T47D (cell line): ENCODE data around the gene PRKCH.

ENCODE experiments used
- DNase-seq, 2 experiments: peaks; one replicate each; pipeline versions ENCODE4 v3.0.0 to v3.0.0-alpha.2; 2011 to 2012; ENCODE audit warnings: low read depth in 1 of 2, low spot score in 1 of 2
- JUND ChIP-seq: IDR thresholded peaks from 2 replicates; pipeline ENCODE4 v1.6.1; 2012; ENCODE audit warnings: low read depth
- in situ Hi-C: cut with HindIII; loops from 2 replicates; pipeline ENCODE4 v1.10.0; 2016; ENCODE audit warnings: low sequenced_read_pairs, low pct_unique_long_range_greater_than_20kb

The PRKCH gene

DNA sequence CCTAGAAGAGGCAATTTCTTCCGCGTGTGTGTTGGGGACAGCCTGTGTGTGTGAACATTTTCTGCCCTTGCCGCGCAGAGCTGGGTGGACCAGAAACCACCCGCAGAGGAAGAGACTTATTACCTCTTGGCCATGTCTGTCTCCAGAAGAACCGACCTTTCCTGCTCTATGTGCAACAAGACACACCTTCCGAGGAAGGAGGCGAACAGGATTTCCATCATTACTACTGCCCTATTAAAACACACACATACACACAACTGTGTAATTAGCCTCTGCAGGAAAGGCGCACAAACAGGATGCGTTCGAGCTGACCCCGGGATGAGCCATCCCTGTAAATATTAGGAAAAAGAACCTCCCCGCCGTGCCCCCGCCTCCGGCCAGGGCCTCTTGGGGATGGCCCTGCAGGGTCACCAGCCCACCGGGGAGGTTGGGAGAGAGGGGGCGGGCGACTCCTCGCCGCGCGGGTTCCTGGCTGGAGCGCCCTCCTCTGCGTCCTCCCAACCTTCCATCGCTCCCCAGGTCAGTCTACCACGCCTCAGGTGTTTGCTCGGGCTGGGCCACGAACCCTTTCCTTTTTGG is 484 bp upstream of the PRKCH start:
- in situ Hi-C loops: no loop called here
- TF ChIP-seq JUND: no peak
- peak; percentile 48 to 92 for DNase-seq

DNA sequence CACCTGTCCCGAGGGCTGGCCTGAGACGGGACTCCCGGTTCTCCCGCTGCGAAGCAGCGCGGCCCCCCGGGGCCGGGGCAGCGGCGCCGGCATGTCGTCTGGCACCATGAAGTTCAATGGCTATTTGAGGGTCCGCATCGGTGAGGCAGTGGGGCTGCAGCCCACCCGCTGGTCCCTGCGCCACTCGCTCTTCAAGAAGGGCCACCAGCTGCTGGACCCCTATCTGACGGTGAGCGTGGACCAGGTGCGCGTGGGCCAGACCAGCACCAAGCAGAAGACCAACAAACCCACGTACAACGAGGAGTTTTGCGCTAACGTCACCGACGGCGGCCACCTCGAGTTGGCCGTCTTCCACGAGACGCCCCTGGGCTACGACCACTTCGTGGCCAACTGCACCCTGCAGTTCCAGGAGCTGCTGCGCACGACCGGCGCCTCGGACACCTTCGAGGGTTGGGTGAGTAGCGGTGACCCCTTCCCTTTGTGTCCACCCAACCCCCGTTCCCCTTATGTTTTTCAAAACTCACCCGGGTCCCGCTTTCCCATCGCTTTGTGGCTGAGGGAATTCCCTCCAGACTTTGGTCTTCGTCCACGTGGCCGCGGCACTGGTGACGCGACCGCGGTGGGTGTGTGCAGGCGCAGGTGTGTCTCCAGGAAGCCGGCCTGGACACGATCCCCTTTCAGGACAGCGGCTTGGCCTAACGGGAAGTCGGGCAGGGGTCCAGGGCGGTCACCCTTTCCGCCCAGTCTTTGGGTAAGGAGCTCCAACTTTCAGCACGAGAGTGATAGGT is 826 bp downstream of the PRKCH start:
- no peak for TF ChIP-seq JUND
- DNase-seq: peak; percentile 48 to 74
- in situ Hi-C loops: no loop called here

DNA sequence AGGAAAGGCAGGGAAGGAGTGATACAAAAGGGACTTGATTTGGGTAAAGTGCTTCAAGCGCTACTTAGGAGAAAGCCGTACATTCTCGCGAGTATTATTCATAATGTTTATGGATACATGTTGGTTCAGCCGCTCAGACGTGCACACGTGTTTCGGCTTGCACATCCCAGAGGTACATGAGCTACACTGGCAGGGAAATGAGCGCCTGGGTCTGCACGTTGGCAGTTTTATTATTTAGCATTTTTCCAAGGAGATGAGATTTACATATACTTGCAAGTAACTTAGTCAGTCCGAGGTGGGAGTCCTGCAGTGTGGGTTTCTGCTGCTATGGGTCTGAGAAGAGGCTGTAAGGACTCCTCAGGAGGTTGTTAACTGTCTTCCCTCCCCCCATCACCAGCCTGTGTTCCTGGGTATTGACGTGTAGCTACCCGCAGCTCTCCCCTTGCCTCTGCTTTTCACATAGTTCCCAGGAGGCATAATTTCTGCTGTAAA is 1.5 kb downstream of the PRKCH start:
- peak; percentile 58 to 72 for DNase-seq
- in situ Hi-C loops: no loop called here
- no peak for TF ChIP-seq JUND

DNA sequence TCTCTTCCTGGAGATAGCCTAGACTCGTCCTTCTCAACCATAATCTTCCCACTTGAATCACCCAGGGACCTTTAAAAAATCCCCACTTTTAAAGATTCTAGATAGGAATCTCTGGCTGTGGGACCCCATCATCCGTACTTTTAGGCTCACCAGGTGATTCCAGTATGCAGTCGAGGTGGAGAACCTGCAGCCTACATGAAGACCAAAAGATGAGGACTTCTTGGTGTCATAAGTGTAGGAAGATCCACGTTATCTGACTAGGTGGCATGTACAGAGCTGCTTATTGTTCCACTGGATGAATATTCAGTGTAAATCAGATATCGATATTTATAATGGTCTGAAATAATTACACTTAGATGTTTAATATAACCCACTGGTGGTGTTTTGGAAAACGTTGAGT is 2.6 kb downstream of the PRKCH start:
- DNase-seq: no peak
- TF ChIP-seq JUND: no peak
- in situ Hi-C loops: no loop called here

DNA sequence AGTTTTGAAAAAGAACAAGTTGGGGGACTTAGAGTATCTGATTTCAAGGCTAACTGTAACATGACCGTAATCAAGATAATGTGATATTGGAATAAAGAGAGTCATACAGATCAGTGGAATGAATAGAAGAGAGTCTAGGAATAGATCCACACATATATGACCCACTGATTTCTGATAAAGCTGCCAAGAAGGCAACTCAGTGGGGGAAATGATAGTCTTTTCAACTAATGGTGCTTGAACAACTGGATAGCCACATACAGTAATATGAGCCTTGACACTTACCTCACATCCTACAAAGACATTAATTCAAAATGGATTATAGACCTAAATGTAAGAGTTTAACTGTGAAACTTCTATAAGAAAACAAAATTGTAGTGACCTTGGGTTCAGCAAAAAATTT is 3.8 kb downstream of the PRKCH start:
- in situ Hi-C loops: no loop called here
- no peak for TF ChIP-seq JUND
- no peak for DNase-seq

DNA sequence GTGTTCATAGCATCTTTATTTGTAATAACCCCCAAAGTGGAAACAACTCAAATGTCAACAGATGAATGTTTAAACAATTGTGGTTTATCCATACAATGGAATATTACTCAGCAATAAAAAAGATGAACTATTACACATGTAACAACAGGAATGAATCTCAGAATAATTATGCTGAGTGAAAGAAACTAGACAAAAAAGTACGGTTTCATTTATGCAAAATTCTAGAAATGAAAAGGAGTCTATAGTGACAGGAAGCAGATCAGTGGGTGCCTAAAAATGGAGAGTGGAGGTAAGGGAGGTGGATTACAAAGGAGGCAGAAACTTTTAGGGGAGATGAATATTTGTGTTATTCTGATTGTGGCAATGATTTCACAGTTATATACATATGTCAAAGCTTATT is 4.8 kb downstream of the PRKCH start:
- in situ Hi-C loops: no loop called here
- TF ChIP-seq JUND: no peak

DNA sequence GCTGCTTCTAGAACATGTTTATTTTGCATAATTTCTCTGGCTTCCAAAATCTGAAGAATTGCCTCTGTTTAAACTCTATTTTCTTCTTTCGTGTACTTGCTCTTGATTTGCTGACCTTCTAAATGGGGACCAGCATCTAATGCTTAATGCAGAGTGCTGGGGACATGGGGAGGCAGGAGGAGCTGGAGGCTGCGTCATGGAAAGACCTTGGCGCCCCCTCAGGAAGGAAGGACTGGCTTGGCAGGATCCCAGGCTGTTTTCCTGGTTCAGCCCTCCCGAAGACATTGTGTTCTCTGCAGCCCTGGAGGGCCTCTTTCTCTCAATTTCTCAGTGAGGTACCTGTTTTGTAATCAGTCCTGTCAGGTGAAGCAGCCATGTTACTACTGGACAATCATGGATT is 5.5 kb downstream of the PRKCH start:
- in situ Hi-C loops: no loop called here
- TF ChIP-seq JUND: no peak
- DNase-seq: peak in 1 of 2 experiments; percentile 19

More for the DNA sequence above, 4.8 kb downstream of the PRKCH start:
- DNase-seq: no peak

DNA sequence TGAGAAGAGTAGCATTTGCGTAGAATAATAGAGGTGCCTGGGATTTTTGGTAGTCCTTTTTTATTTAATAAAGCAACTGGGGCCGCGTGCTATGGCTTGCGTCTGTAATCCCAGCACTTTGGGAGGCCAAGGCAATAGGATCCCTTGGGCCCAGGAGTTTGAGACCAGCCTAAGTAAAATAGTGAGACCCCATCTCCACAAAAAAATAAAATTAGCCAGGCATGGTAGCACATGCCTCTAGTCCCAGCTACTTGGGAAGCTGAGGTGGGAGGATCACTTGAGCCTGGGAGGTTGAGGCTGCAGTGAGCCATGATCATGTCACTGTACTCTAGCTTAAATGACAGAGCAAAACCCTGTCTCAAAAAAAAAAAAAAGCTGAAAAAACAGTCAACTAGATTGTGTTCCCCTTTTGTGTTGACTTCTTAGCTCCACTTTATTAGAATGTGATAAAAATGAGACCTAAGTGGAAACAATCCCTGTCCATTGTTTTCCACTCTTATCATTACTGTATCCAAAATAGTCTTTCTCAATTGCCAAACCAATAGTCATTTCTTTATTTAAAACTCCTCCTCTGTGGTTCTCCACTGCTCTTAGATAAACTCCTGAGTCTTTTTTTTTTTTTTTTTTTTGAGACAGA is 7.4 kb downstream of the PRKCH start:
- no peak for DNase-seq
- no peak for TF ChIP-seq JUND
- in situ Hi-C loops: no loop called here

DNA sequence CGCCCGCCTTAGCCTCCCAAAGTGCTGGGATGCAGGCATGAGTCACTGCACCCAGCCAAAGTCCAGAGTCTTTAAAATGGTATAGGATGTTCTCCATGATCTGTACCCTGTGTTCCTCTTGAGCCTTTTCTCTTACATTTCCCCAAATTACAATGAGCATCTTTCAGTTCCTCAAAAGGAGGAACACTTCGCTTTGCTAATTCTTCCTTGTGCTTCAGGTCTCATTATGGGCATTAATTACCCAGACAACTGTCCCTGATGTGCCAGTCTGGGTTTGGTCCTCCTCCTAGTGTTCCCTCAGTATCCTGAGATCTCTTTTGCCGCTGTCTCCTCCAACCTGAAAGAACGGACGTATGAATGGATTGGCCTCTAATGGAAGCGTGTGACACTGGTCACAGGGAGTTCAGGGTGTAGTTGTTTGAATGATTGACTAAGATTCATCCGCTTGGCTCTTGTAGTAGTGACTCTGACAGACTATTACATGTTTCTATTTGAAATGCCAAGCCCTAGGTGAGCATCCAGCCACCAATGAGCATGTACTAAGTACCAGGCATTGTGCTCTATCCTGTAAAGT is 8.2 kb downstream of the PRKCH start:
- TF ChIP-seq JUND: no peak
- in situ Hi-C loops: no loop called here
- no peak for DNase-seq

DNA sequence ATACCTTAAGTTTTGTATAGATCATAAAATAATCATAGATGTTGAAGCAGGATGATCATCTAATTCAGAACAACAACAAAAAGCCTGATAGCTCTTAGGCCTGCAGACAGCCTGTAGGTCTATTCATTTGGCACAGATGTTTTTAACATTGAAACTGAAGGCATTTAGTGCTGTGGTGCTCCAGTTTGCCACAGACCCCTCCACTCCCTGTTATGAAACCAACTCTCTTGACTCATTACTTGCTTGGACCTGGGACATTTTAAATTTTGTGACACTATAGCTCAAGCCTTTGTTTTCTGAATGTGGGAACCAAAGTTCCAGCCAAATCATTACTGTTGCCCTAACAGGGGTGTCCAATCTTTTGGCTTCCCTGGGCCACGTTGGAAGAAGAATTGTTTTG is 9.1 kb downstream of the PRKCH start:
- in situ Hi-C loops: no loop called here
- no peak for TF ChIP-seq JUND
- no peak for DNase-seq

DNA sequence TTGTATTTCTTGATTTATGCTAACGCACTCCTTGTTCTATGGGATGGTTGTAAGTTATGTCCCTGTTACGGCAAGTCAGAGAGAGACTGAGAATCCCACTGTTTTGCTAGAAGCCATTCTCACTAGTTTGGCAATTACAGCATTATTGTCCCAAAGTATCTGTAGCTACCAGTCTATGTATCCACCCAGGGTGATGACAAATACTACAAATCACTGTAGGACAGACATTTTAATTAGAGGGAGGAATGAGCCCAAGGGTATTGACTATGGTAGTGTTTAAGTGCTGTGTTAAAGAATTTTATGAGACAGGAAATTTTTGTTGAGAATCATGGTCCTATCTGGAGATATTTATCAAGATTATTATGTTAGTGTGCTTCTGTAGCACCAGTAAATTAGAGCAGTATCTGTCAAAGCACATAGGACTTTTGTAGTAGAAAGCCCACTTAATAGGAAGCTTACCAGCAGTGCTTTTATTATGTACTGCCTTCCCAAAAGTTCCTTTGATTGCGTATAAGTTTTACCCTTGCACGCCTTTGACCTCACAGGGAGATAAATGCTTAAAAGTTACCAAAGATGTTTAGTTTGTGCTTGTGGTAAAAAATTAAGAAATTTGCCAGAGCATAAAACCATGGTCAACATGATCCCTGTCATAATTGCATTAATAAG is 10.7 kb downstream of the PRKCH start:
- DNase-seq: peak; percentile 63 to 69
- peak; percentile 57; the same call in 1 of the 2 replicates for TF ChIP-seq JUND
- in situ Hi-C loops: no loop called here

DNA sequence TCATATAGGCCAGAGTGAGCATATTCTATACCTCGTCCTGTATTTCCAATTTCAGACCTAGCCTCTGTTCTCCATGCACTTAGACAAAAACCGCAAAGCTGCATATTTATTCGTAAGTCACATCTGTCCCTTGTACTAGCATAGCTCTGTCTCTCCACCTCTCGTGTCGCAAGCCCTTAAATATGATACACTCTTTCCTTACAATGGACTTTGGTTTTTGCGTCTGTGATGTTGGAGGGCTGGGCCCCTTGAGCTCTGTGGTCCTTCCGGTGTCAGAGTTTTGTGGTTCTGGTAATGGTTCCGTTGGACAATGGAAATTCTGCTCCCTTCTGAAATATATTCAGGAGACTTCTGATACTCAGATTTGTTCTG is 11.3 kb downstream of the PRKCH start:
- no peak for TF ChIP-seq JUND
- DNase-seq: no peak
- in situ Hi-C loops: no loop called here
